ENCODE results near the gene MR1.

MR1 gene

DNA sequence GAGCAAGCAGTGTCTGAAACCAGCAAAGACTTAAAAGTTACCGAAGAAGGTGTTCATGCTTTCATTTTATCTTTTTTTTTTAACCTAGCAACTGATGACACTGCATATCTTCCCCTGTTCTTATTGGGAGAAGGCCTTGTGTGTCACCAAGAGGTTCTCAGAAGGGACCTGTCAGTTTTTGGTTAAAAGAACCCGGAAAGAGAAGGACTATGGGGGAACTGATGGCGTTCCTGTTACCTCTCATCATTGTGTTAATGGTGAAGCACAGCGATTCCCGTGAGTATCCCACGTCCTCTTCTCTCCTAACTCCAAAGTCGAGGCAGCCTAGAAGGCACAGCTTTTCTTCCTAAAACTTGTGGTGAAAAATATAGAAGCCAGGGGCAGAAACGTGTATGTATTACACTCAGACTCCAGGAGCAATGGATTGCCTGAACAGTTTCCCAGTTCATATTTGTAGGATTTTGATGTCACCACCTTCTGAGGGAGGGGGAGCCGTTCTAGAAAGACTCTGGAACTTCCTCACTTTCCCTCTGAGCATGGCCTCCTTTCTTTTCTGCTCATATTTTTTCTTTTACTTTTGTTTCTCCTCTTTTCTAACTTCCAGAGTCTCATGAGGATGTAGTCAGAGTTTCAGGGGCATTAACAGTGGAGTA lies at the start of gene MR1:
Gene MR1, plus strand, starts transcription at position 185 of the 653 bp plus-strand sequence. Its CDS starts 25 bp downstream, at position 210.
- DNase-seq (ENCODE audit: low spot score), result peak; percentile 86

- no peak for DNase-seq (ENCODE audit: low spot score)
Measured at GRCh38 chr1:180988253-180988752, 45.5 kb upstream of the MR1 start.

DNA sequence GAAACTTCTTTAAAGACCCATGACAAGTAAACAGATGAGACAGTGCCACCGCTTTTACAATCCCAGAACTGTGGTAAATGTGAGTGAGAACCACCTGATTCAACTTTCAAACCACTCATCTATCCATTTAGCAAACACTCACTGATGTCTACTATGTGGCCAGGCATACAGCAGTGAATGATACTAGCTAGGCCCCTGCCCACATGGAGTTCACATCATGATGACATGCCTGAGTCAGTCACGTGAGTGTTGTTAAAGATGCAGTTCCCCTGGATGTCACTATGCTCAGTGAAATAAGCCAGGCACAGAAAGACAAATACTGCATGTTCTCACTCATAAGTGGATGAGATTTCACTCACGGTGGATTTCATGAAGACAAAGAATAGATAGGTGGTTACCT lies 39.5 kb upstream of the MR1 start:
- peak; percentile 3 for DNase-seq (ENCODE audit: low spot score)

- no peak for DNase-seq (ENCODE audit: low spot score)
Measured at GRCh38 chr1:180997843-180998504, 35.8 kb upstream of the MR1 start.

GRCh38 chr1:181001091-181001780 lies 32.5 kb upstream of the MR1 start:
- DNase-seq (ENCODE audit: low spot score), result no peak

DNA sequence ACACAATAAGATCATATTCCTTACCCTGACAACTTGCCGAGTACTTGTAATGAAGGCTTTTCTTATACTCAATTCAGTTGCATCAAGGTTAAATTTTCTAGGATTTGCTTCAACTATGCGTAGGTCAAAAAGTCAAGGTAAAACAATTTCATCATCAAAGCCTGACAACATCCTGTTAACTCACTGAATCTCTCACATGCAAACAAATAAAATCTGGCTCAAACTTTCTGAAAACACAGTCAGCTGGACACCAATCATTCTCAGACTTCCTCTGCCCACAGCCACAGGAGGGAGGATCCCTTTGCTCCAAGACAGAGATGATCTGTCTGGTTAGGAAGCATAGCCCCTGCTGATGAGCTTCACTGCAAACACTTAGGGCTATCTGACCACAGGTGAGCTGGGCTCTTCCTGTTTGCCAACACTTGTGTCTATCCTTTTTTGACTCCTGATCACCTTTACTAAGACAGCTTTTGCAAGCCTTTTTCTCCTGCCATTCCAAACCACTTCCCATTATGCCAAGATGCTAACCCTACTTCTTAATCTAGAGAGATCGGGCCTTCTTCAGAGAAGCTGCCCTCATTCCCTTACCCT lies 31.1 kb upstream of the MR1 start:
- no peak for DNase-seq (ENCODE audit: low spot score)

DNA sequence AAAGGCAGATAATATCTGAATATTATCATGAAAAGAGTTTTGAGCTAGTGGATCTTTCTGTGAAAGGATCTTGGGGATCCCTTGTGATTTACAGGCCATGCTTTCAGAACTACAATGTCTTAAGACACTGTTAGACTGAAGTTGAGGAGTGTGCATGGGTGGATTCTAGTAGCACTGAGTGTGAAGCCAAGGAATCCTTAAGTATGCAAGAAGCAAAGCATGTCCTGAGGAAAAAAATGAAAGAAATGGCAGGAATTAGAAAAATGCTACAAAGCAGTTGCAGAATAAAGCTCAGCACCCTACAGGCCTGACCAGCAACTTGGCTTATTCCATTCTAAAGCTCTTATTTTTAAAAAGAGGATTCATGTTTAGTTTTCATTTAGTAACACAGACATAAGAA lies 23.0 kb upstream of the MR1 start:
- no peak for DNase-seq (ENCODE audit: low spot score)

DNA sequence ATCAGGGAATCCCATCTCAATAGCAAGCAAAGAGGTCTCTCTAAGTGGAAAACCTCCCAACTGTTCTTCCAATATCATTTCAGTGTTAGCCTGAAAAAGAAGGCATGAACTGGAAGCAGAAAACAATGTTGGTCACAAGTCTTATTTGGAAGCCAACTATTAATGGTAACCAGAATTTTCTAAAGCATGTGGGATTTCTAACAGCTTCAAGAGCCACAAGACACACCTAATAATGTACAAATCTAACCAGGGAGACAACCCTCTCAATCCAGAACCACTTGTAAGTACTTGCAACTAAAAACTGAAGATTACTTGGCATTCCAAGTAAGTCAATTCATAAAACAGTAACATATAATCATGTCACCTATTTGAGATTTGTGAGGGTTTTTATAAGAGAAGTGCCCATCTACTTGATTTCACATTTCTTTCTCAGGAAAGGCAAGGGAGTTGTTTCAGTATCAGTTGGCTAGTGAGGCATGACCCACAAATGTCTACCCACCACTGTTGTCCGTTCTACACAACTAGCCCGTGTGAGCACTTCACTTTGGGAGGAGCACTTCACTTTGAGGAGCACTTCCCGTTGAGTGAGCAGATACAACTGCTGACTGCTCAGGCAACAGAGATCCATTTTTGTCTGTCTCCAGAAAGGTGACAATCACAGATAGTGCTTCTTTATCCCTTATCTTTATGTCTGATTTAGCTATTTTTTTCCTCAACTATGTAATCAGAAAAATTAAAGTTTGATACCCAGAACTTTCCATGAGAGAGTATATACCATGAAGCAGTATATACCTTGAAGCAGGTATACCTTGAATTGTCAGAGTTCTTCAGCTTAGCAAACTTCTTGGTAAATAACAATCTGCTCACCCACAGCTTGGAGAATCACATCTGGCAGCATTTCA lies 22.2 kb upstream of the MR1 start:
- no peak for DNase-seq (ENCODE audit: low spot score)

- no peak for DNase-seq (ENCODE audit: low spot score)
Measured at GRCh38 chr1:181012203-181012745, 21.5 kb upstream of the MR1 start.

DNA sequence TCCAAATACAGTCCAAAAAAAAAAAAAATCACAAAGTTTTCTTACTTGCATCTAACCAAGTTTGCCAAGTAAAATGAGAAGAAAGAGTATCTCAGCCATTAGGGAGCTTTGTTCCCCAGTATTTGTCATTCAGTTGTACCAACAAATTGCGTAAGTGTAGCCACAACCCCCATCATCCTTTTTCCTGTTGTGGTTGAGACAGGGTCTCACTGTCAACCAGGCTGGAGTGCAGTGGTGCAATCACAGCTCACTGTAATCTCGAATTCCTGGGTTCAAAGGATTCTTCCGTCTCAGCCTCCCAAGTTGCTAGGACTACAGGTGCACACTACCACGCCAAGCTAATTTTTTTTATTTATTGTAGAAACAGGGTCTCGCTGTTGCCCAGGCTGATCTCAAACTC lies 20.6 kb upstream of the MR1 start:
- no peak for DNase-seq (ENCODE audit: low spot score)

- no peak for DNase-seq (ENCODE audit: low spot score)
Measured at GRCh38 chr1:181014477-181015250, 19.1 kb upstream of the MR1 start.

DNA sequence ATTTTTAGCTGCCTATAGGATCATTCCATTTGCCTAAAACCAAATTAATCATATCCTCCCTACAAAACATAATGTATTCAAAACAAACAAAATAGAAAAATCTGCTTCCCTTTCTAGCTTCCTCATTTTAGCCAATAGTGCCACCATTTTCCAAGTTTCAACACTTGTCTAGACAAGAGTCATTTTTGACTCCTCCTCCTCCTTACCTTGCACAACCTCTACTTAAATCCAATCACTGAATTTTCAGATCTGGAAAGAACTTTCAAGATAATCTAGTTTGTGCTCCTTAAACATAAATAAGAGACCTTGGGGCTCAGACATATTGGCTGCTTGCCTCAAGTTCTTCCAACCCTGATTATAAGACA lies 18.6 kb upstream of the MR1 start:
- DNase-seq (ENCODE audit: low spot score), result no peak

- no peak for DNase-seq (ENCODE audit: low spot score)
Measured at GRCh38 chr1:181016563-181016962, 17.2 kb upstream of the MR1 start.

DNA sequence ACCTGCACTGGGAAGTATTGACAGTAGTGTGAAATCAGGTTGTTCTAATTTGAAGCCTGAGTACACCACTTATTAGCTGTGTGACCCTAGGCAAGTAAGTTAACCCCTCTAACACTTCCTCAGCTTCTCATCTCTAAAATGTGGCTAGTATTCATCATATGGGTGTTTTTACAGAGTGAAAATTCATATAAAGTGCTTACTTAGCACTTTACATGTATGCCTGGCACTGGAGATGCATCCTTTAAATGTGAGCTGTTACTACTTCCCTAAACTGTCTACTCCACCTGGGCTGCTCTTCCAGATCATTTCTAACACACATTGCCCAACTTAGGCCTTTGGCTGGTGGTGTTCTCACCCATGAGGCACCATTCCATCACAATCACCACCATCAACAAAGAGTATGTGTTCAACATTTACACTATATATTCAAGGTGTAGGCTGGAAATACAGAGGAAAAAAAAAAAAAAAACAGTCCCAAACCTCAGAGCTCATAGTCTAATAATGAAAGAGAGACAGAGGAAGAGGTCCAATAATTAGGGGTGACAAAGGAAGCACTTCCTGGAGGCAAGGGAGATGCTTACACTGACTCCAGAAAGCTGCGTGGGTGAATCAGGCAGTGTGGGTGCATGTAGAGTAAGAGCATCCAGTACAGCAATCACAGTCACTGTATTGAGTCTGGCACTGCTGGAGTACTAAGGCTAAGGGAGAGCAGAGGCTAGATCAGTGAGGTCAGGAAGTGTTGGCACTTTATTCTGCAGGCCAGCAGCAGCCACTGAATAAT lies 14.7 kb upstream of the MR1 start:
- no peak for DNase-seq (ENCODE audit: low spot score)

DNA sequence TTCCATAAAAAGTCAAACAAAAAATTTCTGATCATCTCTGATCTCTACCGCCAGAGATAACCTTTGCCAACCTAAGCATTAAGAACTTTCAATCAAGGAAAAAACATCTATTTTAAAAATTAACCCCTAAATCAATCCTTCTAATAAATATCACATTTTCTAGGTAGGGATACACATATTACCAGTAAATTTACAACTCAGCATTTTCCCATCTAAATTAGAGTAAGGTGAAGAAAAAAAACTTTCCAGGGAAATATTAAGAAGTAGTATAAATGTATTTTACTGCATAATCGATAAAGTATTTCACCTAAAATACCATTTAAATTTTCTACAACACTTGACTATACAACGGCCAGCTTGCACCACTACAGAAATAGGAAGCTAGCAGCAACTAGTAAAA lies 12.6 kb upstream of the MR1 start:
- no peak for DNase-seq (ENCODE audit: low spot score)

DNA sequence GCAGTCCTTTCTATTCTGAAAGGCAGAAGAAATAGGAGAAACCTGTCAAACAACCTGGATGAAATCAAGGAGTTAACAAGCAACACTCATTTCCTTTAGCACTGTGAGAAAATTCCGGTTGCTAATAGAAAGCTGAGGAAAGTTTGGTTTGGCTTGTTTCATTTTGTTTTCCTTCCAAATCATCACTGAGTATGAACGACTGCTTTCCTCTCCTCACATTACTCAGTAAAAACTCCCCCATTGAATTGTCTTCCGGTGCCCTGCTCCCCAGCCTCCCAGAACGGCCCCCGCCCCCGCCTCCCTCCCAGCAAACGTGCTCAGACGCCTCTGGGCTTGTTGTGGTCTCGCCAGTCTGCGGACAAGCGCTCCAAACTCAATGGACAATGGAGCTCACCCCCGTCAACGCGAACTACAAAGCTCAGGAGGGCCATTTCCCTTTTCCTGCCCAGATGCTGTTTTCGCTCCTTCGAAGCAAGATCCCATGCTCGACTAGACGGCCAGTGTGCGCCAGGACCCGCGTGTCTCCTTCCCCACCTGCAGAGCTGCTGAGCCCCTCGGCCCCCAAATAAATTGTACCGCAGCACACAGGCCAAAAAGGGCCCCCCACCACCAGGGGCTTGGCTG lies 11.9 kb upstream of the MR1 start:
- DNase-seq (ENCODE audit: low spot score), result peak; percentile 51

GRCh38 chr1:181023265-181024057 lies 10.3 kb upstream of the MR1 start:
- DNase-seq (ENCODE audit: low spot score), result no peak

DNA sequence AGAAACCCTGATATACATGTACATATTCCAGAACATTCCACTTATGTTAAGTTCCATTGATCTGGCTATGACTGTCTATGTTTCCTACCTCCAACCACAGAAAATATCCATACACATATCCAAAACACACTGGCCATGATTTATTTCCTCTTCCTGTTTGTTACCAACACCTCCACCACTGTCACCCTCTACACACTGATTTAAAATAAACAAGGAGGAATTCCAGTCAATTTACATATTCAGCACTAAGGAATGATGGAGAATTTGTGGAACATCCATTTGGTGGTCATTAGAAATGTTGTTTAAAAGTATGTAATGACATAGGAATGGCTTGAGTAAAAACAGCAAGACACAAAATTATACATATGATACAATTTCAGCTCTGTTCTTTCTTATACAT lies 5.6 kb upstream of the MR1 start:
- no peak for DNase-seq (ENCODE audit: low spot score)

GRCh38 chr1:181028615-181029014 lies 5.2 kb upstream of the MR1 start:
- no peak for DNase-seq (ENCODE audit: low spot score)
